Memory B cell (primary cell): ENCODE measurements around the gene SRGAP1.
"Not testable (repeated sequence)": the region's sequence is repeated elsewhere in the genome, so short reads cannot be mapped to it uniquely, and the experiment has no call there.

Source experiments
- ATAC-seq: fragments of 150-1000 bp; cut with Tn5 transposase; 2 replicates; pipeline ENCODE4 v1.10.0; 2021; ENCODE audit warnings: low read depth, mild to moderate bottlenecking, moderate library complexity
- DNase-seq, 2 donors: peaks; one replicate each; pipeline ENCODE4 v3.0.0; 2022; ENCODE audit warnings: low spot score in 2 of 2
- H3K27ac Mint-ChIP-seq: one replicate; pipeline ENCODE4 v1.8.0; 2022; ENCODE audit warnings: mild to moderate bottlenecking, moderate library complexity, mixed read lengths
- H3K27me3 Mint-ChIP-seq: one replicate; pipeline ENCODE4 v1.8.0; 2022; ENCODE audit warnings: mixed read lengths
- H3K36me3 Mint-ChIP-seq: one replicate; pipeline ENCODE4 v1.8.0; 2022; ENCODE audit warnings: mild to moderate bottlenecking, mixed read lengths
- H3K4me1 Mint-ChIP-seq: one replicate; pipeline ENCODE4 v1.8.0; 2022; ENCODE audit warnings: mixed read lengths
- H3K4me3 Mint-ChIP-seq: one replicate; pipeline ENCODE4 v1.8.0; 2022; ENCODE audit warnings: mild to moderate bottlenecking, moderate library complexity, mixed read lengths
- H3K9me3 Mint-ChIP-seq: one replicate; pipeline ENCODE4 v1.8.0; 2022; ENCODE audit warnings: mixed read lengths

Gene SRGAP1

DNA sequence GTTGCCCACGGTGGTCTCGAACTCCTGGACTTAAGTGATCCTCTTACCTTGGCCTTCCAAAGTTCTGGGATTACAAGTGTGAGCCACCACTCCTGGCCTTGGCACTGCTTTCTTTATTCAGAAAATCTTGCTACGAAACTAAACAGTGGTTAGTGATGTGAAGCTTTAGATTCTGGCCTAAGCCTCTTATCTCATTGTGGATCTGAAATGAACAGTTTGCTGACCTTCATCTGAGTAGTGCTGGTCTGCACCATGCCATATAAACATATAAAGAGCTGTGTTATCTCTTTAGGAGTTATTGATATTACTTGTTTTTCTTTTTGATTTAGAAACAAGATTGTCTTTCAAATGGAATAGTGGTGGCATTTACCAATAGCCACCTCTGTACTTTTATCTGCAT is 22.6 kb downstream of the SRGAP1 start:
- no peak for DNase-seq
- H3K4me1 Mint-ChIP-seq = no peaks in the 10 kb centered on the region
- ATAC-seq = no peak
- H3K27ac Mint-ChIP-seq = no peak overlapping the region
- no peaks in the 10 kb centered on the region for H3K9me3 Mint-ChIP-seq
- H3K27me3 Mint-ChIP-seq = peaks cover 4% of the 10 kb centered on the region
- no peaks in the 10 kb centered on the region for H3K36me3 Mint-ChIP-seq
- H3K4me3 Mint-ChIP-seq = no peak overlapping the region

DNA sequence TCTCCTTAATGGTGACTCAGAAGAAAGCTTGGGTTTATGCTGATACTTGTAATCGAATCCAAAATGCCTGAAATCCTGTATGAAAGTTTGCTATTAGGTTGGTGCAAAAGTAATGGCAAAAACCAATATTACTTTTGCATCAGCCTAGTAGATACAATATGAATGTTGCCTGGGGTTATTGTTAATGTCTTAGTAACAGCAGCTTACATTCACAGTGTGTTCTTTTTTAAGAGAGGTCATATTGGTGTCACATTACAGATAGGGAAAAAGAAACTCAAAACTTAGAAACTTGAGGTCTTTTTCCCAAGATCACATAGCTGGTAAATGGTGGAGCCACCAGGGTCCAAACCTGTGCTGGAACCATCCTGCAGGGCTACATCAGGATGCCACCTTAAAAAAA is 25.2 kb downstream of the SRGAP1 start:
- ATAC-seq = no peak
- no peak overlapping the region for H3K4me3 Mint-ChIP-seq
- H3K4me1 Mint-ChIP-seq = no peaks in the 10 kb centered on the region
- H3K9me3 Mint-ChIP-seq = no peaks in the 10 kb centered on the region
- no peak overlapping the region for H3K27ac Mint-ChIP-seq
- no peak for DNase-seq
- H3K27me3 Mint-ChIP-seq = peaks cover 7% of the 10 kb centered on the region
- no peaks in the 10 kb centered on the region for H3K36me3 Mint-ChIP-seq

- Mint-ChIP-seq H3K27me3 (peaks cover 7% of the 10 kb centered on the region), H3K4me1 (no peaks in the 10 kb centered on the region), H3K9me3 (no peaks in the 10 kb centered on the region), H3K4me3 (no peak overlapping the region), H3K27ac (no peak overlapping the region), H3K36me3 (no peaks in the 10 kb centered on the region)
- no peak for DNase-seq
- no peak for ATAC-seq
These were observed 26.3 kb downstream of the SRGAP1 start for GRCh38 chr12:63870838-63871237.

- no peaks in the 10 kb centered on the region for H3K36me3 Mint-ChIP-seq
- ATAC-seq (no peak), DNase-seq (no peak)
- no peak overlapping the region for H3K4me3 Mint-ChIP-seq
- H3K27me3 Mint-ChIP-seq = peaks cover 6% of the 10 kb centered on the region
- H3K4me1 Mint-ChIP-seq = no peaks in the 10 kb centered on the region
- H3K27ac Mint-ChIP-seq = no peak overlapping the region
- H3K9me3 Mint-ChIP-seq = no peaks in the 10 kb centered on the region
These were observed 30.5 kb downstream of the SRGAP1 start for GRCh38 chr12:63874897-63875480.

GRCh38 chr12:63875703-63876102 is 31.2 kb downstream of the SRGAP1 start:
- Mint-ChIP-seq H3K9me3 (no peaks in the 10 kb centered on the region), H3K4me3 (no peak overlapping the region), H3K36me3 (no peaks in the 10 kb centered on the region), H3K27me3 (peaks cover 6% of the 10 kb centered on the region), H3K4me1 (no peaks in the 10 kb centered on the region), H3K27ac (no peak overlapping the region)
- ATAC-seq (no peak), DNase-seq (no peak)

DNA sequence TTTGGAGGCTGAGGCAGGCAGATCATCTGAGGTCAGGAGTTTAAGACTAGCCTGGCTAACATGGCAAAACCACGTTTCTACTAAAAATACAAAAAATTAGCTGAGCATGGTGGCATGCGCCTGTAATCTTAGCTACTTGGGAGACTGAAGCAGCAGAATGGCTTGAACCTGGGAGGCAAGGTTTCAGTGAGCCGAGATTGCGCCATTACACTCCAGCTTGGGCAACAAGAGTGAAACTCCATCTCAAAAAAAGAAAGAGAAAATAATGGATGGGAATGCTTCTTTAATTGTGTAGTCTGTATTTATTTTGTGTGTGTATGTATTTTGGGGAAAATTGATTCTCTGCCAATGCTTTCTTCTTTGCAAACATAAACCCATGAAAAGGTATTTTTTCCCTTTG is 32.5 kb downstream of the SRGAP1 start:
- ATAC-seq (no peak), DNase-seq (no peak)
- H3K27me3 Mint-ChIP-seq = peaks cover 3% of the 10 kb centered on the region
- no peaks in the 10 kb centered on the region for H3K9me3 Mint-ChIP-seq
- H3K27ac Mint-ChIP-seq = no peak overlapping the region
- no peaks in the 10 kb centered on the region for H3K36me3 Mint-ChIP-seq
- H3K4me1 Mint-ChIP-seq = no peaks in the 10 kb centered on the region
- no peak overlapping the region for H3K4me3 Mint-ChIP-seq

DNA sequence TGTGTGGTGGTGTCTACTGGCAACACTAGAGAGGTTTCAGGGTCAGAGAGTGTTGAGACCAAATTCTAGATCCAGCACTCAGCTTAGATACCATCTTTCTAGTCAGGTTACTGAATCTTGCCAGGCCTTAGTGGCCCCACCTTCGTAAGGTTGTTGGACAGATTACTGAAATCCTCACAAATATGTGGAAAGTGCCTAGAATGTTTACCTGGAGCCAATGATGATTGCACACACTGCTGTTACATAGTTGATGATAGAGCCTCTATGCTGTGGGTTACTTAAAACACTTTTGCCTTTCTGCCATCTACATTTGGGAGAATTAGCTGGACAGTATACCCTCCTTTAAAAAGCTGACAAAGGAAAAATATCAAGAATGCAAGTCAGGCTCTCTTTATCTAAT is 33.2 kb downstream of the SRGAP1 start:
- H3K9me3 Mint-ChIP-seq = no peaks in the 10 kb centered on the region
- ATAC-seq = no peak
- H3K4me3 Mint-ChIP-seq = no peak overlapping the region
- H3K4me1 Mint-ChIP-seq = no peaks in the 10 kb centered on the region
- H3K27ac Mint-ChIP-seq = no peak overlapping the region
- no peak for DNase-seq
- no peaks in the 10 kb centered on the region for H3K36me3 Mint-ChIP-seq
- H3K27me3 Mint-ChIP-seq = peaks cover 3% of the 10 kb centered on the region

- not testable (repeated sequence) for H3K9me3 Mint-ChIP-seq, H3K36me3 Mint-ChIP-seq, H3K4me1 Mint-ChIP-seq, H3K27ac Mint-ChIP-seq, H3K4me3 Mint-ChIP-seq, ATAC-seq, DNase-seq, H3K27me3 Mint-ChIP-seq
These were observed 35.7 kb downstream of the SRGAP1 start for GRCh38 chr12:63880235-63880634.

DNA sequence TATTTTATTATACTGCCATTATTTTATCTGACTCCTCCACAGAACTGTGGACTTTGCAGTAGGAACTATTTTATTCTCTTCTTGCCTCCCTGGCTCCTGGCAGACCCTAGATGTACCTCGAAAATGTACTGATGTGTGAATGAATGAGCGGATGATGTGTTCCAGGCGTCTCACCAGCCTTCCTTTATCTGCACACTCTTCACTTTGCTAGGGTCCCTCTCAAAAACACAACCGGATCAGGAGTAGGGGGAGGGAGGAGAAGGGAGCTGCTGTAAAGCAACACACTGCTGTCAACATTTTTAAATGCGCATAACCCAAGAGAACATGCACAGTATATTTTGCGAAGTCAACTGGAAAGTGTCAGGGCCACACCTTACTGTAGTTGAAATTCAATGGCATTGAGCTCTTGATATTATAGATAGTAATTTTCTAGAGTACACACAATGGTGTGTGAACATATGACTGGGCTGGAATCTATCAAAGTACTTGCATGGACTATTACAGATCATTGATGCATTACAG is 36.3 kb downstream of the SRGAP1 start:
- ATAC-seq (no peak), DNase-seq (no peak)
- Mint-ChIP-seq H3K9me3 (no peaks in the 10 kb centered on the region), H3K4me3 (no peak overlapping the region), H3K36me3 (no peaks in the 10 kb centered on the region), H3K27ac (no peak overlapping the region), H3K4me1 (no peaks in the 10 kb centered on the region), H3K27me3 (no peaks in the 10 kb centered on the region)

DNA sequence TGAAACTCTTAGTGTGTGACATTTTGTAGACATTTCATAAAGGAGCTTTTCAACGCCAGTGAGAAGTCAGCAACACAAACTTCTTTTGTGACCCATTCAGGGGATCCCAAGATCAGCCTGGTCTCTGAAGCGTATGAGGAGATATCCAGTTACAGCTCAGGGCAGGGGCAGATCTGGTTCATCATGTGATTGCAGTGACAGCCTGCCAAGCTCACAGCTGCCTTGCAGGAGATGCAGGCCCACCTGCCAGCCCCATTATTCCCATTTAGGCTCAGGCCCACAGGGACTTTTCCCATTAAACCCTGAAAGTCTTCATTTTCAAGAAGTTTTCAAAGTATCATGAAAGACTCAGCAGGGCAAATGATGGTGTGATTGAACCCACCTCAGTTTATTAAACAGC is 38.3 kb downstream of the SRGAP1 start:
- Mint-ChIP-seq H3K9me3 (no peaks in the 10 kb centered on the region), H3K4me1 (no peaks in the 10 kb centered on the region), H3K27me3 (no peaks in the 10 kb centered on the region), H3K27ac (no peak overlapping the region), H3K36me3 (no peaks in the 10 kb centered on the region), H3K4me3 (no peak overlapping the region)
- DNase-seq = no peak
- ATAC-seq = no peak

GRCh38 chr12:63885401-63885800 is 40.9 kb downstream of the SRGAP1 start:
- Mint-ChIP-seq H3K4me3 (no peak overlapping the region), H3K9me3 (no peaks in the 10 kb centered on the region), H3K27ac (no peak overlapping the region), H3K4me1 (no peaks in the 10 kb centered on the region), H3K27me3 (peaks cover 5% of the 10 kb centered on the region), H3K36me3 (no peaks in the 10 kb centered on the region)
- ATAC-seq (no peak), DNase-seq (no peak)

DNA sequence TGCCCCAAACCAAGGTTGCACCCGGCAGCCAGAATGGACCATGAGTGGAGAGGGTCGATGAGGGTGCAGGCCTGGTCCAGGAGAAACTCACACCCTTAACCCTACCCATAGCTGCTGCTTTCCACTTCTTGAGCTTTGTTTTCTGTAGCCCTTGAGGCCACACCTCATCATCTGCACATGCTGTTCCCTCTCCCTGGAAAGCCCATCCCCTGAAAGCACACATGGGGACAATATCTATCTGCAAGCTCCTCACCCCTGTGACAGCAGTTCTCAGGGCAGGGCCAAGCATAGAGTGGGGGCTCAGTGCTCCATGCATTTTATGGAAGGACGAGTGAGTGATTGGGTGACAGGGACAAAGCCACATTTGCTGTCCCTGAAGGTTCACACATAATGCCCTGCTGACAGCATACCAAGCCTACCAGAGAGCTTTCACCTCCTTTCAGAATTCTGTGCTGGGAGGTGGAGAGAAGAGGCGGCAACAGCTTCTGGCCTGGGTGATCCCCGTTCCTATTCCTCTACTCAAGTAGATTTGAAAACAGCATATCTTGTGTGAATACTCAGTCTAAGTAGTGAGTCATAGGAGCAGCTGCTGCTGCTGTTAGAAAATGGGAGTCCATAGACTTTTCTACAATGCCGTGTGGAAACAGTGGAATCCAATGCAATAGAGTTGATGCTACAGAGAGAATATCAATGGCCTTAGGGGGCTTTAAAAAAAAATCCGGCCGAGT is 44.6 kb downstream of the SRGAP1 start:
- H3K27ac Mint-ChIP-seq = no peak overlapping the region
- peaks cover 9% of the 10 kb centered on the region for H3K27me3 Mint-ChIP-seq
- ATAC-seq (no peak), DNase-seq (no peak)
- no peaks in the 10 kb centered on the region for H3K4me1 Mint-ChIP-seq
- H3K36me3 Mint-ChIP-seq = no peaks in the 10 kb centered on the region
- H3K4me3 Mint-ChIP-seq = no peak overlapping the region
- no peaks in the 10 kb centered on the region for H3K9me3 Mint-ChIP-seq

DNA sequence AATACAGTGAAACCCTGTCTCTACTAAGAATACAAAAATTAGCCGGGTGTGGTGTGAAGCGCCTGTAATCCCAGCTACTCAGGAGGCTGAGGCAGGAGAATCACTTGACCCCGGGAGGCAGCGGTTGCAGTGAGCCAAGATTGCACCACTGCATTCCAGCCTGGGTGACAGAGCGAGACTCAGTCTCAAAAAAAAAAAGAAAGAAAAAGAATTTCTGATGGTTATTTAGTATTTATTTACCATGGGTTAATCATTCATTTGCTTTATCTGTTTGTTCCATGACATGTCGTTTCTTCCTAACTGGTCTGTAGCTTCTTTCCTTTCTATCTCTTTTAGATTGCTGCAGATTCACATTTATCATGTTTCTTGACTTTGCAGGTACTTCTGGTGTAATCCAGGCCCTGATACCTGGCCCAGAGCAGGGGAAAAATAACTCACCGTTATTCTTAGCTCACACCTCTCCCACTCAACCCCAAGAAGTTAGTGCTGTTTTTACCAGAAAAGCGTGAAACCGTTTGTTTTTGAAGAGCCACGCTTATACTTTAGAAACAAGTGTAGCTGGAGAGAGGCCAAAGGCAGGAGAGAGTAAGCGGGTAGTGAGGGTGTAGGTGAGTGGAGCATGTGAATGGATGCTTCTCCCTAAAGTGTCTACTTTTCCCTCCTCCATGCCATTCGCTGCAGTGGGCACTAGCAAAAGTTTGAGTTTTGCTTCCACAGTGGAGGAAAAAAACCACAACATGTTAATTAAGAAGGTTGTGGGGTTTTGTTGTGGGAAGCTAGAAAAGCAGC is 45.4 kb downstream of the SRGAP1 start:
- Mint-ChIP-seq H3K36me3 (no peaks in the 10 kb centered on the region), H3K4me1 (no peaks in the 10 kb centered on the region), H3K4me3 (no peak overlapping the region), H3K9me3 (no peaks in the 10 kb centered on the region), H3K27ac (no peak overlapping the region), H3K27me3 (peaks cover 9% of the 10 kb centered on the region)
- DNase-seq (no peak), ATAC-seq (no peak)

DNA sequence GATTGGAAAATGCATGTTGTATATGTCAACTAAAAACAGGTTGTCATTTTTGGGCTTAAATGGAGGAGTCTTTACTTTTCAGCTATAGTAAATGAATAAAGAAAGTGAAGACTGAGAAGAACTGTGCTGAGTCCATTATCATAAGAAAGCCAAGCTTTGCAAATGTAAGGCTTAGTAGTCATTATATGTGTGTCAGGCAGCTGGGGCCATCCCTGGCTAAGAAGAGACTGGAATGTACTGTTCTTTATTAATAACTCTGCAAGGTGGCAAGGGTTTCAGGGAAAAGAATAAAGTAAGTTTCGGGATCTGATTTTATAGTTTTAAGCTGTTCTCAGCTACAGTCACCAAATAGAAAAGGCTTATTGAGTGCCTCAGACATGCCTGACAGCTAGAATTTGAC is 48.7 kb downstream of the SRGAP1 start:
- Mint-ChIP-seq H3K36me3 (no peaks in the 10 kb centered on the region), H3K9me3 (no peaks in the 10 kb centered on the region), H3K27me3 (peaks cover 12% of the 10 kb centered on the region), H3K4me3 (no peak overlapping the region), H3K4me1 (no peaks in the 10 kb centered on the region), H3K27ac (no peak overlapping the region)
- DNase-seq (no peak), ATAC-seq (no peak)
